PC-9 (cell line): ENCODE data around the gene RHBDD1. TPM values are rescaled to one million over a fixed set of nuclear protein-coding genes. Genes with fewer than 3 reads are reported as not detected.

Source experiments
- BruUV-seq: library from RNA; stranded (reverse); fragments of 400-500 nt; replicated peaks from 2 replicates; lab custom pipeline; 2021; lab: Mats Ljungman, UMichigan
- CTCF ChIA-PET: fragments of 300-600 bp; sonication (Branson Sonifier 250); formaldehyde crosslinking; loops from one replicate; lab custom pipeline; 2022; ENCODE audit warnings: antibody characterized with exemption; lab: Charles Lee
- POLR2A ChIA-PET: fragments of 300-600 bp; sonication (Branson Sonifier 250); formaldehyde crosslinking; loops from one replicate; lab custom pipeline; 2022; ENCODE audit warnings: antibody characterized with exemption; ENCODE audit not compliant: unreplicated experiment; lab: Charles Lee
- DNase-seq, 2 experiments: peaks; one replicate each; pipeline versions ENCODE4 v3.0.0 to v3.0.0-alpha.2; 2015 to 2022; ENCODE audit warnings: mixed read lengths in 1 of 2
- H2AFZ ChIP-seq: fragments of 200-600 bp; sonication (generic); 2 replicates; pipeline ENCODE4 v1.8.1; 2017; ENCODE audit warnings: antibody characterized with exemption
- H3F3A ChIP-seq: fragments of 200-600 bp; sonication (generic); 2 replicates; pipeline ENCODE4 v1.8.1; 2017; ENCODE audit warnings: antibody characterized with exemption, mild to moderate bottlenecking, low read depth; ENCODE audit not compliant: insufficient read depth
- H3K27ac ChIP-seq: fragments of 200-600 bp; sonication (generic); 2 replicates; pipeline ENCODE4 v1.6.1; 2016; ENCODE audit warnings: mixed run types
- H3K27me3 ChIP-seq: fragments of 200-600 bp; sonication (generic); 2 replicates; pipeline ENCODE4 v1.6.1; 2016; ENCODE audit warnings: low read depth, mixed run types; ENCODE audit not compliant: insufficient read depth
- H3K36me3 ChIP-seq: fragments of 200-600 bp; sonication (generic); 2 replicates; pipeline ENCODE4 v1.6.1; 2016; ENCODE audit warnings: low read depth, mixed run types
- H3K4me1 ChIP-seq: fragments of 200-600 bp; sonication (generic); replicated peaks from 2 replicates; pipeline ENCODE4 v1.6.1; 2016; ENCODE audit warnings: mixed run types; ENCODE audit not compliant: insufficient read depth
- H3K4me2 ChIP-seq: fragments of 200-600 bp; sonication (generic); 2 replicates; pipeline ENCODE4 v1.6.1; 2017; ENCODE audit warnings: mixed run types
- H3K4me3 ChIP-seq: fragments of 200-600 bp; sonication (generic); 2 replicates; pipeline ENCODE4 v1.6.1; 2016; ENCODE audit warnings: mixed run types
- H3K79me2 ChIP-seq: fragments of 200-600 bp; sonication (generic); 2 replicates; pipeline ENCODE4 v1.6.1; 2017; ENCODE audit warnings: low read depth, mixed run types
- H3K9me2 ChIP-seq: fragments of 200-600 bp; sonication (generic); 2 replicates; pipeline ENCODE4 v1.8.1; 2017; ENCODE audit warnings: mild to moderate bottlenecking; ENCODE audit not compliant: insufficient read depth
- H3K9me3 ChIP-seq: fragments of 200-600 bp; sonication (generic); 2 replicates; pipeline ENCODE4 v1.8.1; 2016; ENCODE audit warnings: low read depth; ENCODE audit not compliant: insufficient read depth
- H4K20me1 ChIP-seq: fragments of 200-600 bp; sonication (generic); 2 replicates; pipeline ENCODE4 v1.8.1; 2017; ENCODE audit not compliant: insufficient read depth
- CTCF ChIP-seq: fragments of 200-600 bp; sonication (generic); conservative IDR thresholded peaks from 2 replicates; pipeline ENCODE4 v1.6.1; 2017; ENCODE audit warnings: mixed run types, antibody characterized with exemption, mild to moderate bottlenecking, moderate library complexity
- EZH2 ChIP-seq: fragments of 200-600 bp; sonication (generic); IDR thresholded peaks from 2 replicates; pipeline ENCODE4 v1.8.0; 2017; ENCODE audit warnings: antibody characterized with exemption, low read depth
- intact Hi-C: fragments of 100-400 bp; cut with micrococcal nuclease; formaldehyde crosslinking; loops from one replicate; pipeline ENCODE4 v1.10.0; 2022; ENCODE audit not compliant: unreplicated experiment
- total RNA-seq: library from RNA; stranded (reverse); gene quantifications from 2 replicates; pipeline ENCODE4 v1.2.3, GENCODE V29; 2021

The RHBDD1 gene
- total RNA-seq, 1 experiment from 2014 or later, result 22.3 TPM

GRCh38 chr2:226902041-226902966 is 66.5 kb downstream of the RHBDD1 start:
- BruUV-seq, result no TSS peak
- H3K27me3 ChIP-seq, result no peaks in the 10 kb centered on the region
- TF ChIP-seq CTCF (no peak), EZH2 (no peak)
- no peaks in the 10 kb centered on the region for H3K9me3 ChIP-seq
- no peak overlapping the region for H3K4me2 ChIP-seq
- H3K36me3 ChIP-seq, result no peaks in the 10 kb centered on the region
- intact Hi-C loops, result no loop called here
- no peaks in the 10 kb centered on the region for H3K9me2 ChIP-seq
- H3K27ac ChIP-seq, result no peak overlapping the region
- POLR2A ChIA-PET, result interaction anchor here (0.7 kb wide), 1 partner anchor 319 kb away, joined by 11 read pairs; no protein-coding TSS in a partner anchor
- H3K4me1 ChIP-seq, result 0 out of 2 replicates have a peak, but pooled peaks cover 5% of the 10 kb centered on the region
- H4K20me1 ChIP-seq, result no peaks in the 10 kb centered on the region
- no peak overlapping the region for H2AFZ ChIP-seq
- CTCF ChIA-PET, result no interaction called here
- no peak for DNase-seq
- no peaks in the 10 kb centered on the region for H3F3A ChIP-seq
- H3K79me2 ChIP-seq, result no peaks in the 10 kb centered on the region
- no peak overlapping the region for H3K4me3 ChIP-seq

GRCh38 chr2:226903179-226903578 is 67.3 kb downstream of the RHBDD1 start:
- Histone ChIP-seq H3K27me3 (no peaks in the 10 kb centered on the region), H3K9me3 (no peaks in the 10 kb centered on the region), H4K20me1 (no peaks in the 10 kb centered on the region), H3K4me2 (no peak overlapping the region), H3K9me2 (no peaks in the 10 kb centered on the region), H3F3A (no peaks in the 10 kb centered on the region), H3K4me1 (0 out of 2 replicates have a peak, but pooled peaks cover 5% of the 10 kb centered on the region), H3K27ac (no peak overlapping the region), H3K36me3 (no peaks in the 10 kb centered on the region), H3K79me2 (no peaks in the 10 kb centered on the region), H3K4me3 (no peak overlapping the region), H2AFZ (no peak overlapping the region)
- intact Hi-C loops, result no loop called here
- no peak for DNase-seq
- no peak for TF ChIP-seq CTCF
- TF ChIP-seq EZH2, result no peak
- BruUV-seq, result no TSS peak
- ChIA-PET CTCF (no interaction called here), POLR2A (no interaction called here)

- no peak overlapping the region for H2AFZ ChIP-seq
- H3K27me3 ChIP-seq, result no peaks in the 10 kb centered on the region
- ChIA-PET POLR2A (no interaction called here), CTCF (no interaction called here)
- H4K20me1 ChIP-seq, result no peaks in the 10 kb centered on the region
- H3K36me3 ChIP-seq, result no peaks in the 10 kb centered on the region
- BruUV-seq, result no TSS peak
- H3K9me2 ChIP-seq, result no peaks in the 10 kb centered on the region
- no peak overlapping the region for H3K4me3 ChIP-seq
- H3K79me2 ChIP-seq, result no peaks in the 10 kb centered on the region
- no peak for DNase-seq
- no peak overlapping the region for H3K4me2 ChIP-seq
- no peaks in the 10 kb centered on the region for H3K9me3 ChIP-seq
- H3K4me1 ChIP-seq, result 0 out of 2 replicates have a peak, but pooled peaks cover 5% of the 10 kb centered on the region
- no peak overlapping the region for H3K27ac ChIP-seq
- no peaks in the 10 kb centered on the region for H3F3A ChIP-seq
- intact Hi-C loops, result no loop called here
- TF ChIP-seq EZH2, result no peak
These were observed 68.7 kb downstream of the RHBDD1 start for GRCh38 chr2:226904592-226904991.
